PC-3 (cell line): ENCODE results near the gene PLLP. TPM values are rescaled to one million over a fixed set of nuclear protein-coding genes. Genes with fewer than 3 reads are reported as not detected.
A peak's percentile ranks its signal among the peaks of the same experiment; 100 is the strongest.

Experiments used
- ATAC-seq: fragments of 200-7000 bp; cut with Tn5 transposase; 2 replicates; pipeline ENCODE4 v1.9.1; 2020; ENCODE audit warnings: mild to moderate bottlenecking, moderate library complexity
- BruUV-seq: library from RNA; stranded (reverse); fragments of 400-500 nt; replicated peaks from 2 replicates; lab custom pipeline; 2021; lab: Mats Ljungman, UMichigan
- CTCF ChIA-PET: fragments of 300-600 bp; sonication (Branson Sonifier 250); formaldehyde crosslinking; loops from one replicate; lab custom pipeline; 2022; ENCODE audit warnings: antibody characterized with exemption; lab: Charles Lee
- POLR2A ChIA-PET: fragments of 300-600 bp; sonication (Branson Sonifier 250); formaldehyde crosslinking; loops from one replicate; lab custom pipeline; 2022; ENCODE audit warnings: antibody characterized with exemption; ENCODE audit not compliant: unreplicated experiment; lab: Charles Lee
- DNase-seq: peaks from one replicate; pipeline ENCODE4 v3.0.0-alpha.2; 2015
- H2AFZ ChIP-seq: fragments of 300-600 bp; sonication (generic); 2 replicates; pipeline ENCODE4 v1.6.0; 2016; ENCODE audit warnings: antibody characterized with exemption, low read length
- H3F3A ChIP-seq: fragments of 300-600 bp; sonication (generic); one replicate; pipeline ENCODE4 v1.6.0; 2017; ENCODE audit warnings: antibody characterized with exemption, low read length, control low read depth, mild to moderate bottlenecking; ENCODE audit not compliant: unreplicated experiment
- H3K27ac ChIP-seq: fragments of 300-600 bp; sonication (generic); 2 replicates; pipeline ENCODE4 v1.5.1; 2016; ENCODE audit warnings: mild to moderate bottlenecking, low read length
- H3K27me3 ChIP-seq: fragments of 300-600 bp; sonication (generic); 2 replicates; pipeline ENCODE4 v1.6.1; 2016; ENCODE audit warnings: low read length, mixed read lengths
- H3K36me3 ChIP-seq: fragments of 300-600 bp; sonication (generic); 2 replicates; pipeline ENCODE4 v1.6.1; 2016; ENCODE audit warnings: low read depth, mixed run types, low read length, mixed read lengths
- H3K4me1 ChIP-seq: fragments of 300-600 bp; sonication (generic); 2 replicates; pipeline ENCODE4 v1.5.1; 2016; ENCODE audit warnings: low read length; ENCODE audit not compliant: insufficient read depth
- H3K4me2 ChIP-seq: fragments of 300-600 bp; sonication (generic); 2 replicates; pipeline ENCODE4 v1.6.0; 2016; ENCODE audit warnings: low read length
- H3K4me3 ChIP-seq: fragments of 300-600 bp; sonication (generic); 2 replicates; pipeline ENCODE4 v1.5.1; 2016; ENCODE audit warnings: mild to moderate bottlenecking, low read length, mixed read lengths
- H3K79me2 ChIP-seq: fragments of 300-600 bp; sonication (generic); 2 replicates; pipeline ENCODE4 v1.6.1; 2017; ENCODE audit warnings: low read length, mixed read lengths
- H3K9ac ChIP-seq: fragments of 300-600 bp; sonication (generic); 2 replicates; pipeline ENCODE4 v1.6.0; 2016; ENCODE audit warnings: mild to moderate bottlenecking, low read length
- H3K9me2 ChIP-seq: fragments of 300-600 bp; sonication (generic); replicated peaks from 2 replicates; pipeline ENCODE4 v1.6.1; 2016; ENCODE audit warnings: mixed run types, low read length, mixed read lengths
- H3K9me3 ChIP-seq: fragments of 300-600 bp; sonication (generic); 2 replicates; pipeline ENCODE4 v1.6.1; 2016; ENCODE audit warnings: low read length, mixed read lengths
- H4K20me1 ChIP-seq: fragments of 300-600 bp; sonication (generic); 2 replicates; pipeline ENCODE4 v1.6.1; 2016; ENCODE audit warnings: low read length, mixed read lengths
- EZH2 ChIP-seq: fragments of 300-600 bp; sonication (generic); IDR thresholded peaks from one replicate; pipeline ENCODE4 v1.6.1; 2017; ENCODE audit warnings: antibody characterized with exemption, mild to moderate bottlenecking, low read length; ENCODE audit not compliant: unreplicated experiment
- EZH2phosphoT487 ChIP-seq: fragments of 300-600 bp; sonication (generic); IDR thresholded peaks from 2 replicates; pipeline ENCODE4 v1.6.1; 2018; ENCODE audit warnings: mild to moderate bottlenecking, antibody characterized with exemption, low read length, borderline replicate concordance
- intact Hi-C: fragments of 100-400 bp; cut with micrococcal nuclease; formaldehyde crosslinking; loops from 2 replicates; pipeline ENCODE4 v1.9.0; 2023
- total RNA-seq: library from RNA; depleted of rRNA; stranded (reverse); fragments of >200 nt; gene quantifications from 2 replicates; pipeline ENCODE4 v1.2.3, GENCODE V29; 2014
- TF ChIP-seq, protein P1 (sequence below): fragments of 300-600 bp; sonication (generic); conservative IDR thresholded peaks from 2 replicates; pipeline ENCODE4 v1.5.1; 2017; ENCODE audit warnings: antibody characterized with exemption, low read depth, mild to moderate bottlenecking, low read length

PLLP gene
- total RNA-seq, 1 experiment from 2014 or later: 1.6 TPM

DNA sequence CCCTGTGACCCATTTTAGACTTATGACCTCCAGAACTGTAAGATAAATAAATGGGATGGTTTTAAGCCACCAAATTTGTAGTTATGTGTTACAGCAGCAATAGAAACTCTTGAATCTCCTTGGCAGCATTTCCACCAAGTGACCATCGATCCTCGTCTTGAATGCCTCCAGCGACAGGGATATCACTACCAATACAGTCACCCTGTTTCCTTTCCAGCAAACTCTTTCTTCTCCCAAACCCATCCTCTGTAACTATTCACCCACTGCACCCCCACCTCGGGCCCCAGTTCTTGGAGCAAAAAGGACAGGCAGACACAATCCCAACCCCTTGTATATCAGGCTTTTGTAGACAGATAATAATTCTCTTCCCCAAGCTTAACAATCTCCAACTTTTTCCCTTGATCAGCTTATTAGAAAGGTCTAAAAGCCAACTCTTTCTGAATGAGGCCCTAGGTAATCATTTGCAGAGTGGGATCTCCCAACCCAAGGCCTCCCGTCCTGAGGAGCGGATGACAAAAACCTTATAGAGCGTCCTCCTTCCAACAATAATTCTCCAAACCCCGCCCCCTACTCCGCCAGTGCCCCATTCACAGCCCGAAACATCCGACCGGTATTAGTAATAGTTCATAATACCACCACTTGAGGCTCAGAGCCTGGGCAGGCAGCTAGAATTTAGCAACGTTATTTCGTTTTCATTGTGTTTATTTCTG is 14.7 kb upstream of the PLLP start:
- H4K20me1 ChIP-seq: no peaks in the 10 kb centered on the region
- ATAC-seq (peak; percentile 45), DNase-seq (peak; percentile 73)
- H3F3A ChIP-seq: no peaks in the 10 kb centered on the region
- no peaks in the 10 kb centered on the region for H3K36me3 ChIP-seq
- H3K9me2 ChIP-seq: no peaks in the 10 kb centered on the region
- peak overlapping the region; percentile 22 for H3K9ac ChIP-seq
- peak overlapping the region; percentile 88 for H2AFZ ChIP-seq
- ChIA-PET CTCF (interaction anchor here (1.5 kb wide), 1 partner anchor 119 kb away, joined by 6 read pairs; no protein-coding TSS in a partner anchor), POLR2A (interaction anchor here (0.5 kb wide), 1 partner anchor 19 kb away, joined by 6 read pairs; no protein-coding TSS in a partner anchor)
- TF ChIP-seq EZH2phosphoT487: no peak
- TF ChIP-seq EZH2: no peak
- TF ChIP-seq, protein P1, sequence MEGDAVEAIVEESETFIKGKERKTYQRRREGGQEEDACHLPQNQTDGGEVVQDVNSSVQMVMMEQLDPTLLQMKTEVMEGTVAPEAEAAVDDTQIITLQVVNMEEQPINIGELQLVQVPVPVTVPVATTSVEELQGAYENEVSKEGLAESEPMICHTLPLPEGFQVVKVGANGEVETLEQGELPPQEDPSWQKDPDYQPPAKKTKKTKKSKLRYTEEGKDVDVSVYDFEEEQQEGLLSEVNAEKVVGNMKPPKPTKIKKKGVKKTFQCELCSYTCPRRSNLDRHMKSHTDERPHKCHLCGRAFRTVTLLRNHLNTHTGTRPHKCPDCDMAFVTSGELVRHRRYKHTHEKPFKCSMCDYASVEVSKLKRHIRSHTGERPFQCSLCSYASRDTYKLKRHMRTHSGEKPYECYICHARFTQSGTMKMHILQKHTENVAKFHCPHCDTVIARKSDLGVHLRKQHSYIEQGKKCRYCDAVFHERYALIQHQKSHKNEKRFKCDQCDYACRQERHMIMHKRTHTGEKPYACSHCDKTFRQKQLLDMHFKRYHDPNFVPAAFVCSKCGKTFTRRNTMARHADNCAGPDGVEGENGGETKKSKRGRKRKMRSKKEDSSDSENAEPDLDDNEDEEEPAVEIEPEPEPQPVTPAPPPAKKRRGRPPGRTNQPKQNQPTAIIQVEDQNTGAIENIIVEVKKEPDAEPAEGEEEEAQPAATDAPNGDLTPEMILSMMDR: no peak
- TSS peak; percentile 33 for BruUV-seq
- peaks cover 13% of the 10 kb centered on the region for H3K4me1 ChIP-seq
- H3K4me2 ChIP-seq: peak overlapping the region; percentile 83
- H3K79me2 ChIP-seq: no peaks in the 10 kb centered on the region
- peak overlapping the region; percentile 85 for H3K4me3 ChIP-seq
- H3K9me3 ChIP-seq: no peaks in the 10 kb centered on the region
- intact Hi-C loops: no loop called here
- peak overlapping the region; percentile 28; the same call in 1 of the 2 replicates for H3K27ac ChIP-seq
- H3K27me3 ChIP-seq: no peaks in the 10 kb centered on the region

DNA sequence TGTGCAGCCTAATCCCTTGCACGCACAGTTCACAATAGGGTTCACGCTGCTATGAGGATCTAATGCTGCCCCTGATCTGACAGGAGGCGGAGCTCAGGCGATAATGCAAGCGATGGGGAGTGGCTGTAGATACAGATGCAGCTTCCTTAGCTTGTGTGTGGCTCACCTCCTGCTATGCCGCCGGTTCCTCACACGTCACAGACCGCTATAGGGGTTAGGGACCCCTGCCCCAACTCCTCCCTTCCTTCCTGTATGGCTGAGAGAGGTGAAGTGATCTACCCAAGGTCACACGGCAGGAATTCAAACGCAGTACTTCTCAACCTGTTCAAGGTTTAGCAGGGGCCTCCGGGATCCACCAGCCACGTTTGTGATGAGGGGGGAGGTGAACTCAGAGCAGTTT is 13.4 kb upstream of the PLLP start:
- TF ChIP-seq, protein P1: no peak
- TF ChIP-seq EZH2 (no peak), EZH2phosphoT487 (no peak)
- no peak for ATAC-seq
- BruUV-seq: no TSS peak
- H3F3A ChIP-seq: no peaks in the 10 kb centered on the region
- no peaks in the 10 kb centered on the region for H3K36me3 ChIP-seq
- H3K27me3 ChIP-seq: no peaks in the 10 kb centered on the region
- no peak overlapping the region for H3K9ac ChIP-seq
- DNase-seq: no peak
- H3K4me2 ChIP-seq: no peak overlapping the region
- H3K9me3 ChIP-seq: no peaks in the 10 kb centered on the region
- H4K20me1 ChIP-seq: no peaks in the 10 kb centered on the region
- H2AFZ ChIP-seq: no peak overlapping the region
- POLR2A ChIA-PET: no interaction called here
- H3K4me1 ChIP-seq: peaks cover 7% of the 10 kb centered on the region
- CTCF ChIA-PET: no interaction called here
- no peak overlapping the region for H3K4me3 ChIP-seq
- intact Hi-C loops: no loop called here
- H3K27ac ChIP-seq: no peak overlapping the region
- no peaks in the 10 kb centered on the region for H3K9me2 ChIP-seq
- H3K79me2 ChIP-seq: no peaks in the 10 kb centered on the region
